Ovary (tissue), 3 donors: ENCODE results near the gene COL4A1.

Source experiments
- POLR2A ChIP-seq: fragments of 450-650 bp; IDR thresholded peaks from one replicate; pipeline ENCODE4 v1.6.1; 2017; ENCODE audit warnings: antibody characterized with exemption, mild to moderate bottlenecking, moderate library complexity
- TF ChIP-seq, protein P1 (sequence below), 3 donors: fragments of 450-650 bp in 2 of 3; fragments of 200-600 bp in 1 of 3; IDR thresholded peaks; one replicate each; pipeline versions ENCODE4 v1.5.1 to v1.8.0; 2016 to 2022; ENCODE audit warnings: antibody characterized with exemption in 3 of 3, mild to moderate bottlenecking in 1 of 3
- donor health status: DM: no; HTN: no; CAD: no.

DNA sequence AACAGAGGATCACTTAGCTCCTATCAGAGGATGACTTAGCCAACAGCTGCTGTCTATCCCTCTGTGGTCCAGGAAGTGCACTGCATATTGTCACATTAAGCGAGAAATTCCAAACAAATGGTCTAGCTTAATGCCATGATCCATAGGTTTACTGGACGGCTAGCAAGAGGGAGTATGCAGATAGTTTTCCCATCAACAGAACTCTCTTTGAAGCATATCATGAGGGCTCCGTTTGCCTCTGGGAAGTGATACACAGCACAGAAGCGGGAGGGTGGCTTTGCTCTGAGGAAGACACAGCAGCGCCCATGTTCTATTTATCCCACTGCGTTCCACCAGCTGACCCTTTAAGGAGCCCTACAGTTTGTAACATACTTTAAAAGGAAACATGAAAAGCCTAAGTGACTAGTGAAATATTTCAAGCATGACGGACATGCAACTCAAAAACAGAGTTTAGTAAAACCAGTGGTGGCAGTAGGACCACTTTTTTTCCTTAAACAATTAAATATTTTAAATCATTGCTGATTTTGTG lies 52.7 kb downstream of the COL4A1 start:
- TF ChIP-seq, protein P1, sequence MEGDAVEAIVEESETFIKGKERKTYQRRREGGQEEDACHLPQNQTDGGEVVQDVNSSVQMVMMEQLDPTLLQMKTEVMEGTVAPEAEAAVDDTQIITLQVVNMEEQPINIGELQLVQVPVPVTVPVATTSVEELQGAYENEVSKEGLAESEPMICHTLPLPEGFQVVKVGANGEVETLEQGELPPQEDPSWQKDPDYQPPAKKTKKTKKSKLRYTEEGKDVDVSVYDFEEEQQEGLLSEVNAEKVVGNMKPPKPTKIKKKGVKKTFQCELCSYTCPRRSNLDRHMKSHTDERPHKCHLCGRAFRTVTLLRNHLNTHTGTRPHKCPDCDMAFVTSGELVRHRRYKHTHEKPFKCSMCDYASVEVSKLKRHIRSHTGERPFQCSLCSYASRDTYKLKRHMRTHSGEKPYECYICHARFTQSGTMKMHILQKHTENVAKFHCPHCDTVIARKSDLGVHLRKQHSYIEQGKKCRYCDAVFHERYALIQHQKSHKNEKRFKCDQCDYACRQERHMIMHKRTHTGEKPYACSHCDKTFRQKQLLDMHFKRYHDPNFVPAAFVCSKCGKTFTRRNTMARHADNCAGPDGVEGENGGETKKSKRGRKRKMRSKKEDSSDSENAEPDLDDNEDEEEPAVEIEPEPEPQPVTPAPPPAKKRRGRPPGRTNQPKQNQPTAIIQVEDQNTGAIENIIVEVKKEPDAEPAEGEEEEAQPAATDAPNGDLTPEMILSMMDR (IDR thresholded peaks at IDR 0.05) = no peak
- no peak for TF ChIP-seq POLR2A
